CMK (cell line): ENCODE data around the gene PKP3.
"Not testable (repeated sequence)": the region's sequence is repeated elsewhere in the genome, so short reads cannot be mapped to it uniquely, and the experiment has no call there.

Source experiments
- DNase-seq: peaks from one replicate; pipeline ENCODE4 v3.0.0-alpha.2; 2010; ENCODE audit warnings: low read depth

The PKP3 gene, protein sequence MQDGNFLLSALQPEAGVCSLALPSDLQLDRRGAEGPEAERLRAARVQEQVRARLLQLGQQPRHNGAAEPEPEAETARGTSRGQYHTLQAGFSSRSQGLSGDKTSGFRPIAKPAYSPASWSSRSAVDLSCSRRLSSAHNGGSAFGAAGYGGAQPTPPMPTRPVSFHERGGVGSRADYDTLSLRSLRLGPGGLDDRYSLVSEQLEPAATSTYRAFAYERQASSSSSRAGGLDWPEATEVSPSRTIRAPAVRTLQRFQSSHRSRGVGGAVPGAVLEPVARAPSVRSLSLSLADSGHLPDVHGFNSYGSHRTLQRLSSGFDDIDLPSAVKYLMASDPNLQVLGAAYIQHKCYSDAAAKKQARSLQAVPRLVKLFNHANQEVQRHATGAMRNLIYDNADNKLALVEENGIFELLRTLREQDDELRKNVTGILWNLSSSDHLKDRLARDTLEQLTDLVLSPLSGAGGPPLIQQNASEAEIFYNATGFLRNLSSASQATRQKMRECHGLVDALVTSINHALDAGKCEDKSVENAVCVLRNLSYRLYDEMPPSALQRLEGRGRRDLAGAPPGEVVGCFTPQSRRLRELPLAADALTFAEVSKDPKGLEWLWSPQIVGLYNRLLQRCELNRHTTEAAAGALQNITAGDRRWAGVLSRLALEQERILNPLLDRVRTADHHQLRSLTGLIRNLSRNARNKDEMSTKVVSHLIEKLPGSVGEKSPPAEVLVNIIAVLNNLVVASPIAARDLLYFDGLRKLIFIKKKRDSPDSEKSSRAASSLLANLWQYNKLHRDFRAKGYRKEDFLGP

DNA sequence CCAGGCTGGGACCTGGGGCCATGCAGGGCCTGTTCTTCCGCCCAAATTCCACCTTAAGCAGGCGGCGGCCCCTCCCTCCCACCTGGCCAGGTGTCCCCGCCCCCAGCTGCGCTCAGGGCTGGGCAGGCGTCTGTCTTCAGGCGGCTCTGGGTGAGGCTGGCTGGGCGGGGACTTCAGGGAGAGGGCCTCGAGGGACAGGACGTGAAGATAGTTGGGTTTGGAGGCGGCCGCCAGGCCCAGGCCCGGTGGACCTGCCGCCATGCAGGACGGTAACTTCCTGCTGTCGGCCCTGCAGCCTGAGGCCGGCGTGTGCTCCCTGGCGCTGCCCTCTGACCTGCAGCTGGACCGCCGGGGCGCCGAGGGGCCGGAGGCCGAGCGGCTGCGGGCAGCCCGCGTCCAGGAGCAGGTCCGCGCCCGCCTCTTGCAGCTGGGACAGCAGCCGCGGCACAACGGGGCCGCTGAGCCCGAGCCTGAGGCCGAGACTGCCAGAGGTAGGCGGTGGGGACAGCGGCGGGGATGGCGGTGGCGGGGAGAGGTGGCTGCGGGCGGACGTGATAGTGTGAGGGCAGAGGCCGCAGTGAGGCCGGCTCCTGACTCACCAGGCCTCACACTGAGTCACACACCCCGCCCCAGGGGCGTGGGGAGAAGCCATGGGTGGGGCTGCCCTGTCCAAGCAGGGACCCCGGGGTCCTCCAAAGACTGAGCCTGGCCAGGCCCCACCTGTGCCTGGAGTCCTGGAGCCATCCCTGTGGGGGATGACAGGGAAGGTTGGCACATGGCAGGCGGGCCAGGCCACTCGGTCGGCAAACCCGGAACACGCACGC lies at the start of gene PKP3:
Gene PKP3 (plus strand): TSS at position 176 of the 824 bp plus-strand sequence. CDS start 84 bp downstream, at position 260.
- no peak for DNase-seq

DNA sequence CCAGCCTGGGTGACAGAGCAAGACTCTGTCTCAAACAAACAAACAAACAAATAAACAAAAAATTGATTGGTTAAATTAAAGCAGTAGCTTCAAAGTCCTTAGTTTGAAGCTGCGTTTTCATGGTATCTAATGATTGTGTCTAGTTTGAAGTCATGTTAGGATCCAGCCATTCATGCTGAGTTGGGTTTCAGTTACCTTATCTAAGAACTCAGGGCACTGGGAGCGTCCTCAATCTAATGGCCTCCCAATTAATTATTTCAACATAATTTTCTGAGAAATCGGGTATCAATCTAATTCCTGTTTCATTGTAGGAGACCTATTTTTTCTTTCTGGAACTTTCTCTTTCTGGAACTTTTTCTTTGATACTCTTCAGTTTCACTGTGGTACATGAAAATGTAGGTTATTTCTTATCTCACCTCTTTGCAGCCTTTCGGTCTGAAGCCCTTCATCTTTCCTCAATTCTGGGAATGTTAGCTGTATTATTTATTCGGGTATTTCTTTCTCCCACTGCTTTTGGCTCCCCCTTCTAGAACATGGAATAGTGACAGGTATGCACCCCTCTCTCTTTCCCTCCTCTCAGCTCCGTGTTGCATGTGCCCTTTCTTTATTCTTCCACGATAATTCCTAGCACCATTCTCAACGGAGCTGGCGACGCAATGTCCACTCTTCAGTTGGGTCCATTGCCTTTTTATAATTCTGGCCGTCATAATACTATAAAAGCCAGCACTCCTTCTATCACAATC lies 49.0 kb upstream of the PKP3 start:
- DNase-seq: no peak

DNA sequence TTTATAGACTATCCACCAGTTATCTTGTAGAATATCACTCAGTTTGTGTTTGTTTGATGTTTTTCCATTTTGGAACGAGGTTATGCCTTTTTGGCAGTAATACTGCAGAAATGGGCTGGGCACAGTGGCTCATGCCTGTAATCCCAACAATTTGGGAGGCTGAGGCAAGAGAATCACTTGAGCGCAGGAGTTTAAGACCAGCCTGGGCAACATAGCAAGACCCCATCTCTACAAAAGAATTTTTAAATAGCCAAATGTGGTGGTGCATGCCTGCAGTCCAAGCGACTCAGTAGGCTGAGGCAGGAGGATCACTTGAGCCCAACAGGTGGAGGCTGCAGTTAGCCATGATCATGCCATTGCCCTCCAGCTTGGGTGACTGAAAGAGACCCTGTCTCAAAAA lies 47.5 kb upstream of the PKP3 start:
- DNase-seq: no peak

DNA sequence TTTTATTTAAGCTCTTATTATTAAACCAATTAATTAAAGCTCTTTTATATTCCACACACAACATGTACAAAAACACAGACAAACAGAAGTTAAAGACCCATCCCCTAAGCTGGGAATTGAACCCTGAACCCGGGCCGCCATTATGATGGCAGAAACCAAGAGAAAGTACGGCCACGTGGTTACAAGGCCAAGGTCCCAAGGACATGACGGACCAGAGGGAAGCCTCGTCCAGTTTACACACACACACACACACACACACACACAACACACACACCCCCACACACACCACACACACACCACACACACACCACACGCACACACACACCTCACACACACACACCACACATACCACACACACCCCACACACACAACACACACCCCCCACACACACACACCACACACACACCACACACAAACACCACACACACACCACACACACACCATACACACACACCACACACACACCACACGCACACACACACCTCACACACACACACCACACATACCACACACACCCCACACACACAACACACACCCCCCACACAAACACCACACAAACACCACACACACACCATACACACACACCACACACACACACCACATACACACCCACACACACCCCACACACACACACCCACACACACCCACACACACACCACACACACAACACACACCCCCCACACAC lies 44.6 kb upstream of the PKP3 start:
- not testable (repeated sequence) for DNase-seq

DNA sequence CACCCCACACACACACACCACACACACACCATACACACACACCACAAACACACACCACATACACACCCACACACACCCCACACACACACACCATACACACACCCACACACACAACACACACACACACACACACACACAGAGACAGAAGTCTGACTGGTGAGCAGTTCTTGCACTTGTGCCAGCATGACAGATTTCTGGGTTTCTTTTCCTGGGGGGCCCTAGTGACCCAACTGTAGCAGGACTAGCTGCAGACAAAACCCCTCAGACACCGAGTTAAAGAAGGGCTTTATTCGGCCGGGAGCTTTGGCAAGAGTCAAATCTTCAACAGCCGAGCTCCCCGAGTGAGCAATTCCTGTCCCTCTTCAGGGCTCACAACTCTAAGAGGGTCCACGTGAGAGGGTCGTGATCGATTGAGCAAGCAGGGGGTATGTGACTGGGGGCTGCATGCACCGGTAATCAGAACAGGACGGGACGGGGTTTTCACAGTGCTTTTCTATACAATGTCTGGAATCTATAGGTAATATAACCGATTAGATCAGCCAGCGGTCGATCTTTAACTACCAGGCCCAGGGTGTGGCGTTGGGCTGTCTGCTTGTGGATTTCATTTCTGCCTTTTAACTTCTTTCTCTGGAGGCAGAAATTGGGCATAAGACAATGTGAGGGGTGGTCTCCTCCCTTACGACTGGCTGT lies 43.8 kb upstream of the PKP3 start:
- not testable (repeated sequence) for DNase-seq

DNA sequence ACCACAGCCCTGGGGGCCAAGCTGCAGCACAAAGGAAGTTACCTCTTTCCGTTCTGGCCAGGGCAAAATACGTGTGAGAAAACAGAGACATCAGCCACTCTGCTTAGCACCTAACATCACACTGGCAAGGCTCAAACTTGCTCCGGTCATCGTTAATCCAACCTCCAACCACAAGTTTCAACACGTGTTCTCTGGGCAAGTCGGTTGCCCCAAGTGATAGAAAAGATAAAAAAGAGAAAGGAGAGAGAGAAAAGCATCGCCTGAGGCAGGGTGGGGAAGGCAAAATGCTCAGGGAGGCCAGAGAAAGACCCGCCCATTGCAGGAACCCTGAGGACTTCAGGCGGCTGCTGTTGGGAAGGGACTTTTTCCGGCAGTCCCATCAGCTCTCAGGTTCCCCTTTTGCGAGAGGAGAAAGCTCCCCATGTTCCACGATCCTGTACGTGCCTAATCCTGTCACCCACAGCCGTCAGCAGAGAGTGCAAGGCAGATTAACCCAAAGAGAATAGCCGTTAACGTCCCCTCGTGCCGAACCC lies 43.2 kb upstream of the PKP3 start:
- DNase-seq: no peak

DNA sequence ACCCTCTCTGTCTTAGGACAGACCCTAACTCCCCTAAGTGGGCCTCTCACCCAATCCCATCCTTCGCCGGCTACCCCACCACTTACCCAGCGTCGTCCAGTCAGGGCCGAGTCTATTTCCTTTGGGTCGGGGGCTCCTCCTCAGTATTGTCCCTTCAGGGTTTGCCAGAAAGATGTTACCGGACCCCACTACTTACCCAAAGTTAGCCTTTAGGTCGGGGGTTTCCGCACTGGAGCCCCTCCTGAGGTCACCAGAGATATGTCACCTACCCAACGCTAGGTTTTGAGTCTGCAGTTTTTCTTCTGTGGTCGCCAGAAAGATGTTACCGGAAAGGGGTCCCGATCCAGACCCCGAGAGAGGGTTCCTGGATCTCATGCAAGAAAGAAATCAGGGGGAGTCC lies 42.6 kb upstream of the PKP3 start:
- DNase-seq: no peak

DNA sequence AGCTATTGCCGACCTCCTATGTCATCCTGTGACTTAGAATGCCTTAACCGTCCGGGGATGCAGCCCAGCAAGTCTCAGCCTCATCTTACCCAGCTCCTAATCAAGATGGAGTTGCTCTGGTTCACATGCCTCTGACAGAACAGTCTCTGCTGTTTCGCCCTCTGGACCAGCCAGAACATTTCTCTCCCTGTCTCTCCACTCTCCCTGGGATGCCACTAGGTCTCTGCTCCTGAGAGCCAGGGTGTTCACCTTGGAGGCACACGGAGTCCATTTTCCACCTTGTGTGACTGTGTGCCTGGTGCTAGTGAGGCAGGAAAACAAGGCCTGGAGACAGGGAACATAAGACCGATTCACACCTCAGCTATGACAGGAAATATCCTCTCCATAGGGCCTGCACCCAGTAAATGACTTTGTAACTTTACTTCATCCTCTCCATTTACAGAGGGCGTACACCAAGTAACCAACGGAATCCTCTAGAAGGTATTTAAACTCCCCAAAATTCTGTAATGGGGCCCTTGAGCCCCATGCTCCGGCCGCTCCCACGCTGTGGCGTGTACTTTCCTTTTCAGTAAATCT lies 41.5 kb upstream of the PKP3 start:
- DNase-seq: no peak

DNA sequence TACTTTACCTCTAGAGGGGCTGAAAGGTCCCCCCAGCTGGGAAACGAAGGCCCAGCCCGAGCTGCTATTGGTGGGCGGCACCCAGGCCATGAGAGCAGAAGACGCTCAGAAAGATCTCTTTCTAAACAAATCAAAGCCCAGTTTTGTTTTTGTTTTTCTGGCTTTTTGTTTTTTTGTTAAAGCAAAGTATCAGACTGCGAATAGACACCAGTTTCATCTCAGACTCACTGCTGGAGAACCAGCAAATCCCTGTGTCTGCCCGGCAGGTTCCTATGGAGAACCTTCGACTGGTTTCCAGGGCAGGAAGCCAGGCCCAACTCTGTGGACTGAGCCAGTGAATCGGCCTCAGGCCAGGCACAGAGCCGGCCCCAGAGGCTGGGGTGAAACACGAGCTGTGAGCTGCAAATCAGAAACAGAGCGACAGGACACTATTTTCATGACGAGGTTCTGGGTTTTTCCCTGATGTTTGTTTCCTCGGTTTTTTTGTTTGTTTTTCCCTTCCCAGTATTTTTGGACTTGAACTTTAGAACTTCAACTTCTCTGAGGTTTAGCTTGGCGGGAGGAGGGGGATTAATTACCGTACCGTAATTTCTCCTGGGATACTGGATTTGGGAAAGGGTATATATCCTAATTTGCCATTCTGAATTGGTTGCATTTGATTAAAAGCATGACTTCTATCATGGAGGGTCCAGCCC lies 40.7 kb upstream of the PKP3 start:
- no peak for DNase-seq

DNA sequence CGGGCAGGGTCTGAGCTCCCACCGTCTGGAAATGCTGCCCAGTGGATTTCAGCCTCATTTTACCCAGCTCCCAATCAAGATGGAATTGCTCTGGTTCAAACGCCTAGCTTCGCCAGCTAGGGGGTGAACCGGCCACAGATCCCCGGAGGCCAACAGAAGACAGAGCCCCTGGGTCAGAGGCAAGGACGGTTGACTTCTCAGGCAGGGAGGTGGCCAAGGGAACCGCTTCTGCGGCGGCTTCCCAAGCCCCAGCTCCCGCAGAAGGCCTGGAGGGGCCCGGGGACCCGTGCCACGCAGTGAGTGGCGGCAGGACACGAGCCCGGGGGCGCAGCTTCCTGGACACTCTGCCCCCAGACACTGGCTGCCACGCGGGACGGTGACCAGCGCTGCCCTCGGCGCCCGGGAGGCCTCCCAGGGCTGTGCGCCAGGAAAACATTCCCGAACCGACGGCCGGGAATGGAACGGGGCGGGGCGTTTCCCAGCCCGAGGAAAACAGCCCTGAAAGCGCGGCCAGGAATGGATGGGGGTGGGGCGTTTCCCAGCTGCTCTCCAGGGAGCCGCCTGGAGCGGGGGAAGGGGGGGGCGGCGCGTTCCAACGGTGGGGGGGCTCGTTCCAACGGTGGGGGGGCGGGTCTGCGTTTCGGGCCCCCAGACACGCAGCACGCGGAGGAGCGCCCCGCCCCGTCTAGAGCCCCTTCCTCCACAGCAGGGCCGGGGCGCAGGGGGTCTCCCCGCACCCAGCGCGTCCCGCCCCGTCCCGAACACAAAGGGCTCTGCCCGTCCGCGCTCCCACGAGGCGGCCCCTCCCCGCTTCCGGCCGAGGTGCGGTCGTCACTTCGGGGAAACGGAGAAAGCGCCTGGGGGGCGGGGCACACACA lies 38.2 kb upstream of the PKP3 start:
- DNase-seq: peak; percentile 63

DNA sequence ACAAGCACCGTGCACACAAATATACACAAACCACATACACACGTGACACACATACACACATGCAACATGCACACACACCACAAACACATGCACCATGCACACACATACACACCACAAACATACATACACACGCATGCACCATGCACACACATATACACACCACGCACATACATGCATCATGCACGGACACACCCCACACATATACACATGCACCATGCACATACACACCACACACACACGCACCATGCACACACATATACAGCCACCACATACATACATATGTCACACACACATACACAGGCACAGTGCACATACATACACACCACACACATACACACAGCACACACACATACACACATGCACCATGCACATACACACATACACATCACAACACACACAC lies 37.4 kb upstream of the PKP3 start:
- DNase-seq: no peak

DNA sequence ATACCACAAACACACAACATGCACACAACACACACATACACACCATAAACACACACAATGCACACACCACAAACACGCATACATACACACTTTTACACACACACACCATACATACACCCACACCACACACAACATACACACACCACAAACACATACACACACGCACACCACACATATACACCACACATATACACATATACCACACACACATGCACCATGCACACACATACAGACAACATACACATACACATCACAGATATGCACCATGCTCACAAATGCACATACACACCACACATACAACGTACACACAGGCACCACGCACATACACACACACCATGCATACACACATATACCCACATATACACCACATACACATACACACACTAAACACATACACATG lies 36.4 kb upstream of the PKP3 start:
- DNase-seq: no peak

DNA sequence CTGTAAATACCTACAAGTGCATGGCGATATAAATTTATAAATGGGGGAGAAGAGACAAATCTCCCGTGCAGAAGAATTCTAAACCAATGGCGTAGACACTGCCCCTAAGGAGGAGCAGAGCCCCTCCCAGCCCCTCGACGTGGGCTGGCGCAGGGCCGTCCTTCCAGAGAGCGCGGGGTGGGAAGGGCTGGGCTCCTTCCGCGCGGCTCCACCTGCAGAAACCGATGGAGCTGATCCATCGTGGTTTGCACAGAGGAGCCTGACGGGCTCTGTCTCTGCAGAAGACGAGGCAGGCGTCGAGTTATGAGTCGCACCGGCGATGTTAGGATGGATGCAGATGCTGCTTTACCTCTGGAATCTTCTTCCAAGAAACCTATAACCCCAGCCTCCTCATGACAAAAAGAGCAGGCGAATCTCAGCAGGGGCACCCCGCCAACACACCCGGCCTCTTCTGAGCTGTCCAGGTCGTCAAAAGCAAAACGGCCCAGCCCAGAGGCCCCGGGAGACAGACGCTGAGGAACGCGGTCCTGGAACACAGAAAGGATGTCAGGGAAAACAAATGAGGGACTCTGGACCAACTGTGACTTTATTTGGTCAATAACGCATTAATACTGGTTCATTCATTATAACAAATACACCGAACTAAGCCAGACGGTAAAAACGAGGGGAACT lies 35.7 kb upstream of the PKP3 start:
- DNase-seq: no peak

DNA sequence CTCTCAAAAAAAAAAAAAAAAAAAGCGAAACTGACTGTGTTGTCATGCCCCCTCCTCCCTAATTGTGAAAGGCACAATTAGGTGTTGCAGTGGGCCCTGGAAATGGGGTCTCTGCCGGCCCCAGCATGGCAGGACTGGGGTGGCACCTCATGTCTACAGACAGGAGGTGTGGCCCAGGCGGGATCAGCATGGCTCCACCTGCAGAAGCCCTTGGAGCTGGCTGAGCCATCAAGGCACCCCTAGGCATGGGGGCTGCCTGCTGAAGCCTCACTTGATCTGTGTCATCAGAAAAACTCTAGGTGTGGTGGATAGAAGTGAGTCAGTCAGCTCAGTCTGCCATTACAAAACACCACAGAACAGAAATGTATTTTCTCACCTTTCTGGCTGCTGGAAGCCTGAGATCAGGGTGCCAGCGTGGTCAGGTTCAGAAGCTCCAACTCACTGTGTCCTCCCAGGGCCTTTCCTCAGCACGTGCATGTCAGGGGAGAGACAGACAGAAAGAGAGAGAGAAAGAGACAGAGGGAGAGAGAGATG lies 34.8 kb upstream of the PKP3 start:
- DNase-seq: no peak

DNA sequence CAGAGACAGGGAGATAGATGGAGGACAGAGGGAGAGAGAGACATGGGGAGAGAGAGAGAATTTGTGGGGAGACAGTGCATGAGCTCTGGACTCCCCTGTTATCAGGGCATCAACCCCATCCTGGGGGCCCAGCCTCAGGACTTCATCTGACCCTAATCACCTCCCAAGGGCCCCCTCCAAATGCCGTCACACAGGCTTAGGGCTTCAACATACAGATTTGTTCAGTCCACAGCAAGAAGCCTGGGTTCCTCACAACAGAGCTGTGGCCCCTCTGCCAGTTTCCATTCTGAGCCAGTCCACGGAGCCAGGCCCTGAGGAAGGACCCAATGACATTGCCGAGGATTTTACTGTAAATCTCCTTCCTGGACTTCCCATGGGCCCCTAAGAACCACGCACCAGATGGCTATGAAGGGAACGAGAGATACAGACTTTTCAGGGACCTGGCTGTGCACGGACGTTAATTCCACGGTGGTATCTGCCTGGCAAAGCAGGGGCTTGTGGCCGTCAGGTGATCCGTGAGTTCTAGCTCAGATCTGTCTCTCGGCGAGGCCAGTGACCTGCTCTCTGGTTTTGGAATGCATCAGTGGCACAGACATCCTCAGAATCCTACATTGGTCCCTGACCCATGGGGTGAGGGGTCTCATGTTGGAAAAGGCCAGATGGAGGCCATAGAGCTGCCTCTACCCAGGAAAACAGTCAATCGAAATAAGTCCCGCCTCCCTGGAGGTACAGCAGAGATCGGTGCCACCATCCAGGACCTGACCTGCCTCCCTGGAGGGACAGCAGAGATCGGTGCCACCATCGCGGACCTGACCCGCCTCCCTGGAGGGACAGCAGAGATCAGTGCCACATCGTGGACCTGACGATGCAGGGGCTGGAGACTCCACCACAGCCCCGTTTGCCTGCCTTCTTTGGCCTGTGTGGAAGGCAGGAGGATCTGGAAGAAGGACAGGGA lies 33.4 kb upstream of the PKP3 start:
- DNase-seq: no peak
